Skin epidermis (tissue), 12 donors: Measurements from ENCODE around the gene RNF169.

Experiments used
- H3K27ac ChIP-seq, 21 experiments: fragments of 200-600 bp; sonication (generic) in 11 of 21; one replicate each; pipeline ENCODE4 v1.5.0; 2020; ENCODE audit warnings: mild to moderate bottlenecking in 3 of 21, inconsistent platforms in 2 of 21, moderate library complexity in 2 of 21
- H3K4me3 ChIP-seq, 7 experiments: fragments of 200-600 bp; sonication (generic) in 2 of 7; one replicate each; pipeline ENCODE4 v1.5.0; 2020; ENCODE audit warnings: inconsistent platforms in 2 of 7, mild to moderate bottlenecking in 2 of 7, moderate library complexity in 1 of 7

The RNF169 gene

DNA sequence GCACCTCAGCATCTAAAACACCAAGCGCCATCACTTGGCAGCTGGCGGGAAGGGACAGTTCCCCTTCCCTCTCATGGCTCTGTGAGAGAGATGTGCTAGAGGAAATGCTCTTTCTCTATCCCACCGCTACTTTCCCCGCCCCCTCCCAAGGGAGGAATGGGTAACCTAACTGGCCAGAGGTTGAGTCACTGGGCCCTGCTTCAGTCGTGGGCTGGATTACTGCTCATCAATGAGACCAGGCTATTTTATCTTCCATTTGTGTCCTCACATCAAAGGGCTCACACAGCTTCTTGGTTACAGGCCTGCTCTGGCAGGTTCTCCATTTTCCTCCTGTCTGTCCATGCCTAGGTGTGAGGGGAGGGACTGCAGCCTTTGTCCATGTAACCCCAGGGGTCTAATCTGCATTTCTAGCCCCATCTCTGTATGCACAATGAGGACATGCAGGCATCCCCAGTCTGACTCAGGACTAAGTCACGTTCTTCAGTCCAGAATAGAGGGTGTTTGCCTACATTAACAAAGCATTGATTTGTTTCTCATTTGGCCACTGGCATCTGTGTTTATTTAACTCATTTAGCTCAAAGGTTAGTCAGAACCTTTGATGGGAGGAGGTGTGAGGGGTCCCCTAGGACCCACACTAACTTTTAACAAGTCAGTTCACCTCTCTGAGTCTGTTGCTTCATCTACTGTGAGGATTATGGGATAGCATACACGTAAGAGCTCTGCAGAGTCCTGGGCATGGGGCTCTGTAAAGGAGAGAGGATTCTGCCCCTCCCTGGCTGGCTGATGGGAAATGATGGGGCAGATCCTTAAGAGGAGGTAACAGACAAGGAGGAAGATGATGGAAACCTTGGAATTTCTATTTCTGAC is 101.1 kb downstream of the RNF169 start:
- no peak overlapping the region for H3K27ac ChIP-seq

DNA sequence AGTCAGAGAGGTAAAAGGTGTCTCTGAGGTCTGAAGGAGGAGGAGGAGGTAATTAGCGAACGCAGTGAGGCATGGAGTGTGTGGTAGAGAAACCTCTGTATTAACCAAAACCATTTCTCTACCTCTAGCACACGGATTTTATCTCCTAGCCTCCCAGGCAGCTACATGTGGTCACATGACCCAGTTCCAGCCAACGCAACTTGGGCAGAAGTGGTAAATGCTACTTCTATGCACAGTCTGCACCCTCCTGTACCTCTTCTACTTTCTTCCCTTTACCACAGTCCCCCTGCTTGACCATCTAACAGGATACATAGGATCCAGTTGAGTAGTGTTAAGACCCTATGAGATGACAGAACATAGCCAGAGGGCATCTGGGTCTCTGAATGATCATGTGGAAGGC is 104.6 kb downstream of the RNF169 start:
- no peak overlapping the region for H3K27ac ChIP-seq
- H3K4me3 ChIP-seq = no peak overlapping the region

More for the DNA sequence above, 101.1 kb downstream of the RNF169 start:
- H3K4me3 ChIP-seq = no peak overlapping the region

DNA sequence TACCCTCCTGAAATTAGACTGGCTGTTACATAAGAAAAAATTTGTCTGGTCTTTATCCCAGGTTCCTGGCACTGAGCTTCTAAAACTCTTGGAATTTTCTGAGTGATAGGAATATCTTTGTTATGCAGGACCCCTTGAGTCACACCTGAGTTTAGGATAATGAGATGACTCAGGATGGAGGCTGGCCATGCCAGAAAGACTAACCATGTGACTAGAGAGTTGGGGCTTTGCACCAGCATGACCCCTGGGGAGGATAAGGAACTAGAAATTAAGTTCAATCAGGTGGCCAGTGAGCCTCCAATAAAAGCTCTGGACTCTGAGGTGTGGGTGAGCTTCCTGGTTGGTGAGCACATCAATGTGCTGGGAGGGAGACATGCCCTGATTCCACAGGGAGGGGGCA is 112.1 kb downstream of the RNF169 start:
- H3K27ac ChIP-seq = no peak overlapping the region
- no peak overlapping the region for H3K4me3 ChIP-seq

DNA sequence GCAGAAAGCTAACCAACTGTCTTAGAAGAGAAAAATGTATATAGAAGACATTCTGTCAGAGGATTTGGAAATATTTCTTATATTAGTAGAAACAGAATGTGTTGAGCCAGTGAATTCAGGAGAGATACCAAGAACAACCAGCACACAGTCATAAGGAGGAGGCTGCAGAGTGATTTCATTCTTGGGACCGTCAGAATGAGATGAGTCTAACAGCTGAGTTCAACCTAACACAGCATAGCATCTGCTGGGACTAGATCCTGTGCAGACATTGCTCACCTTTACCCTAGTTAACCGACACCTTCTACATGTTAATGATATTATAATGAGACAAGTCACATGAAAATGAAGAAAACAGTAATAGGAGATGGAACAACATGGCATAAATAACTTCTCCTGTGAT is 114.8 kb downstream of the RNF169 start:
- Histone ChIP-seq H3K27ac (no peak overlapping the region), H3K4me3 (no peak overlapping the region)

DNA sequence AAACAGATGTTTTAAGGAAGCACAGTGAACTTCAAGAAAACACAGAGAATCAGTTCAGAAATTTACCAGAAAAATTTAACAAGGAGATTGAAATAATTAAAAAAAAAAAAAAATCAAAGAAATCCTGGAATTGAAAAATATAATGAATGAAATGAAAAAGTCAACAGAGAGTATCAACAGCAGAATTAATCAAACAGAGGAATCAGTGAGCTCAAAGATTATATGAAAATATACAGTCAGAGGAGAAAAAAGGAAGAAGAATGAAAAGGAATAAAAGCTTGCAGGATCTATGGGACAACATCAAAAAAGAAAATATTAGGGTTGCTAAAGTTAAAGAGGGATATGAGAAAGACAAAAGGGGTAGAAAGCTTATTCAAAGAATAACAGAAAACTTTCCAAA is 117.9 kb downstream of the RNF169 start:
- no peak overlapping the region for H3K4me3 ChIP-seq
- no peak overlapping the region for H3K27ac ChIP-seq

DNA sequence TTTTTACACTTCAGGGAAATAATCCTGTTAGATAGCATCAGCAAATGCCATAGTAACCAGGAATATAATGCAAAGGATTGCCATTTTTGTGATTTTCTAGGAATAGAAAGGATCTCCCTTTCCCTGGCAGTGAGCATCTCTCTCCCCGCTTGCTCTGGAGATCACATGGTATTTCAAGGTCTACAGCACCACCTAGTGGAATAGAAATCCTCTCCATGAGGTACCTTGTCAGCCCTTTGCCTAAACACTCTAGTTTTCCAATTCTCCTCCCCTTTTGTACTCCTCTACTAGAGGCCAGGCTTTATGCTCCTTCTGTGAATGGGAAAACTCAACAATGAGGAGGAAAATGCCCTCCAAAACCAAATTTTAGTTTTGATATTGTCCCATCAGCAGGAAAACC is 121.8 kb downstream of the RNF169 start:
- Histone ChIP-seq H3K4me3 (no peak overlapping the region), H3K27ac (no peak overlapping the region)

DNA sequence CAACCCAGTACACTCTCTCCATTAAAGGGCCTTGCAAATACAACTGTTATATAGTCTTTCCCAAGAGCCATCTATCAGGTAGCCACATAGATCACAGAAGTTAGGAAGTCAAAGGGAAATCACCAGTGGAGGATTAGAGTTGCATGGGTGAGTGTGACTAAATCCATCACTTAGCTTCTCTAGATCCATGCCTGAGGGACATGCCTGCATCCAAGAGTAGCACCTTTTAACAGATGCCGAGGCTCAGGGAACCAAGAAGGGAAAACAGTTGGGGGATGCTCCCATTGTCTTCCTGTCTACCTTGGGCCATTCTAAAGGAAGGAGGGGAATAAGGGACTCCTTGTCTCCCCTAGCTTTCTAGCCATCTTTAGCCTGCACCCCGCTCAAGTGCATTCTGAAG is 122.4 kb downstream of the RNF169 start:
- Histone ChIP-seq H3K27ac (no peak overlapping the region), H3K4me3 (no peak overlapping the region)

DNA sequence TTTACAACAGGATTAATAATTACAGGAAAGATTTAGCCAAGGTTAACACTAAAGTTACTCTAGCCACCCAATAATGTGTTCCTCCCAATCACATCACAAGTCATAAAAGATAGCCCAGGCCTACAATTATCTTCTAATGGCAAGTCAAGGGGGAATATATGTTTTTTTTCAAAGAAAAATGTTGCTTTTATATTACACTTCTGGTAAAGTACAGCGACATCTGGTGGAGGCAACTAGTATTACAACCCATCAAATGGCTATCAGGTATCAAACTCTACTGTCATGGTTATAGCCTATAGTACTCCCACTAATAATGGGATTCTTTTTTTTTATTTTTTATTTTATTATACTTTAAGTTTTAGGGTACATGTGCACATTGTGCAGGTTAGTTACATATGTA is 128.5 kb downstream of the RNF169 start:
- Histone ChIP-seq H3K27ac (no peak overlapping the region), H3K4me3 (no peak overlapping the region)
